ENCODE results near the gene HDDC2. TPM values are rescaled to one million over a fixed set of nuclear protein-coding genes. Genes with fewer than 3 reads are reported as not detected.

Gene HDDC2
- total and polyA plus RNA-seq, 5 donors, result 83.0 to 157 (median 102) TPM

- no peak for DNase-seq
- Histone ChIP-seq H3K9me3 (ENCODE audit: control insufficient read depth, low read length) (no peaks in the 10 kb centered on the region), H3K27ac (ENCODE audit: low read length) (no peak overlapping the region), H3K4me1 (ENCODE audit: control insufficient read depth, insufficient read depth, low read length) (no peaks in the 10 kb centered on the region), H3K4me3 (ENCODE audit: low read length) (no peak overlapping the region), H3K27me3 (ENCODE audit: control insufficient read depth, insufficient read depth) (no peaks in the 10 kb centered on the region)
- no peak for ATAC-seq
- intact Hi-C loops (cut with DNase I), result no loop called here
- 95% methylated on average over 1 of the region's 1 CpG for WGBS
Measured at GRCh38 chr6:125332664-125333063, 30.9 kb upstream of the HDDC2 start.

- DNase-seq, result no peak
- 36% methylated on average over 2 of the region's 2 CpGs for WGBS
- Histone ChIP-seq H3K9me3 (ENCODE audit: control insufficient read depth, low read length) (no peaks in the 10 kb centered on the region), H3K27me3 (ENCODE audit: control insufficient read depth, insufficient read depth) (no peaks in the 10 kb centered on the region), H3K4me3 (ENCODE audit: low read length) (no peak overlapping the region), H3K27ac (ENCODE audit: low read length) (no peak overlapping the region), H3K4me1 (ENCODE audit: control insufficient read depth, insufficient read depth, low read length) (no peaks in the 10 kb centered on the region)
- no peak for ATAC-seq
- intact Hi-C loops (cut with DNase I), result no loop called here
Measured at GRCh38 chr6:125325586-125325985, 23.8 kb upstream of the HDDC2 start.

- H3K27me3 ChIP-seq (ENCODE audit: control insufficient read depth, insufficient read depth), result no peaks in the 10 kb centered on the region
- no peaks in the 10 kb centered on the region for H3K9me3 ChIP-seq (ENCODE audit: control insufficient read depth, low read length)
- intact Hi-C loops (cut with DNase I), result no loop called here
- H3K4me3 ChIP-seq (ENCODE audit: low read length), result no peak overlapping the region
- no peaks in the 10 kb centered on the region for H3K4me1 ChIP-seq (ENCODE audit: control insufficient read depth, insufficient read depth, low read length)
- DNase-seq (no peak), ATAC-seq (no peak)
- no peak overlapping the region for H3K27ac ChIP-seq (ENCODE audit: low read length)
- 90% methylated on average over 2 of the region's 2 CpGs for WGBS
Measured at GRCh38 chr6:125323376-125323775, 21.6 kb upstream of the HDDC2 start.

- ATAC-seq, result no peak
- no peak overlapping the region for H3K4me3 ChIP-seq (ENCODE audit: low read length)
- no peaks in the 10 kb centered on the region for H3K27me3 ChIP-seq (ENCODE audit: control insufficient read depth, insufficient read depth)
- intact Hi-C loops (cut with DNase I), result no loop called here
- 81% methylated on average over 9 of the region's 9 CpGs for WGBS
- DNase-seq, result peak in 1 of 3 donors; percentile 27
- H3K27ac ChIP-seq (ENCODE audit: low read length), result no peak overlapping the region
- no peaks in the 10 kb centered on the region for H3K4me1 ChIP-seq (ENCODE audit: control insufficient read depth, insufficient read depth, low read length)
- no peaks in the 10 kb centered on the region for H3K9me3 ChIP-seq (ENCODE audit: control insufficient read depth, low read length)
Measured at GRCh38 chr6:125316621-125317020, 14.9 kb upstream of the HDDC2 start.

- DNase-seq (no peak), ATAC-seq (no peak)
- WGBS, result 95% methylated on average over 5 of the region's 5 CpGs
- no peaks in the 10 kb centered on the region for H3K9me3 ChIP-seq (ENCODE audit: control insufficient read depth, low read length)
- H3K27me3 ChIP-seq (ENCODE audit: control insufficient read depth, insufficient read depth), result no peaks in the 10 kb centered on the region
- intact Hi-C loops (cut with DNase I), result no loop called here
- H3K27ac ChIP-seq (ENCODE audit: low read length), result no peak overlapping the region
- no peaks in the 10 kb centered on the region for H3K4me1 ChIP-seq (ENCODE audit: control insufficient read depth, insufficient read depth, low read length)
- H3K4me3 ChIP-seq (ENCODE audit: low read length), result no peak overlapping the region
Measured at GRCh38 chr6:125315548-125315947, 13.8 kb upstream of the HDDC2 start.

GRCh38 chr6:125314009-125314581 is 12.3 kb upstream of the HDDC2 start:
- intact Hi-C loops (cut with DNase I), result loop anchor here (5.0 kb wide), 4 partner anchors 433 to 658 kb away; partner anchors contain the start of gene HEY2 (in 1 of the 4)
- no peak overlapping the region for H3K27ac ChIP-seq (ENCODE audit: low read length)
- ATAC-seq (peak; percentile 91 to 92), DNase-seq (peak; percentile 51 to 80 (median 77))
- no peaks in the 10 kb centered on the region for H3K27me3 ChIP-seq (ENCODE audit: control insufficient read depth, insufficient read depth)
- H3K4me1 ChIP-seq (ENCODE audit: control insufficient read depth, insufficient read depth, low read length), result no peaks in the 10 kb centered on the region
- H3K9me3 ChIP-seq (ENCODE audit: control insufficient read depth, low read length), result no peaks in the 10 kb centered on the region
- 21% methylated on average over 10 of the region's 10 CpGs for WGBS
- H3K4me3 ChIP-seq (ENCODE audit: low read length), result no peak overlapping the region

GRCh38 chr6:125312950-125313349 is 11.2 kb upstream of the HDDC2 start:
- Histone ChIP-seq H3K4me1 (ENCODE audit: control insufficient read depth, insufficient read depth, low read length) (no peaks in the 10 kb centered on the region), H3K9me3 (ENCODE audit: control insufficient read depth, low read length) (no peaks in the 10 kb centered on the region), H3K27ac (ENCODE audit: low read length) (no peak overlapping the region), H3K27me3 (ENCODE audit: control insufficient read depth, insufficient read depth) (no peaks in the 10 kb centered on the region), H3K4me3 (ENCODE audit: low read length) (no peak overlapping the region)
- intact Hi-C loops (cut with DNase I), result loop anchor here (5.0 kb wide), 4 partner anchors 434 to 659 kb away; partner anchors contain the start of gene HEY2 (in 1 of the 4)
- 87% methylated on average over 4 of the region's 4 CpGs for WGBS
- ATAC-seq, result no peak
- no peak for DNase-seq

GRCh38 chr6:125312478-125312877 is 10.7 kb upstream of the HDDC2 start:
- 75% methylated on average over 2 of the region's 2 CpGs for WGBS
- intact Hi-C loops (cut with DNase I), result loop anchor here (5.0 kb wide), 4 partner anchors 435 to 660 kb away; partner anchors contain the start of gene HEY2 (in 1 of the 4)
- Histone ChIP-seq H3K4me1 (ENCODE audit: control insufficient read depth, insufficient read depth, low read length) (no peaks in the 10 kb centered on the region), H3K9me3 (ENCODE audit: control insufficient read depth, low read length) (no peaks in the 10 kb centered on the region), H3K27me3 (ENCODE audit: control insufficient read depth, insufficient read depth) (no peaks in the 10 kb centered on the region), H3K27ac (ENCODE audit: low read length) (no peak overlapping the region), H3K4me3 (ENCODE audit: low read length) (no peak overlapping the region)
- ATAC-seq, result no peak
- no peak for DNase-seq

- intact Hi-C loops (cut with DNase I), result loop anchor here (2.0 to 5.0 kb wide), 5 partner anchors 436 to 661 kb away; partner anchors contain the start of gene HEY2 (in 1 of the 4)
- no peak overlapping the region for H3K4me3 ChIP-seq (ENCODE audit: low read length)
Measured at GRCh38 chr6:125310994-125311649, 9.4 kb upstream of the HDDC2 start.

GRCh38 chr6:125307964-125308615 is 6.3 kb upstream of the HDDC2 start:
- intact Hi-C loops (cut with DNase I), result loop anchor here in 2 of 4 donors (10.0 kb wide), 3 partner anchors 153 to 667 kb away; partner anchors contain the start of gene TPD52L1 (in 1 of the 2)
- Histone ChIP-seq H3K27me3 (ENCODE audit: control insufficient read depth, insufficient read depth) (no peaks in the 10 kb centered on the region), H3K4me1 (ENCODE audit: control insufficient read depth, insufficient read depth, low read length) (no peaks in the 10 kb centered on the region), H3K4me3 (ENCODE audit: low read length) (no peak overlapping the region), H3K27ac (ENCODE audit: low read length) (no peak overlapping the region), H3K9me3 (ENCODE audit: control insufficient read depth, low read length) (no peaks in the 10 kb centered on the region)
- 52% methylated on average over 6 of the region's 6 CpGs for WGBS
- DNase-seq, result no peak
- ATAC-seq, result no peak

More at GRCh38 chr6:125310994-125311649, 9.4 kb upstream of the HDDC2 start:
- DNase-seq (no peak), ATAC-seq (peak; percentile 86 to 88)
- Histone ChIP-seq H3K4me1 (ENCODE audit: control insufficient read depth, insufficient read depth, low read length) (no peaks in the 10 kb centered on the region), H3K9me3 (ENCODE audit: control insufficient read depth, low read length) (no peaks in the 10 kb centered on the region), H3K27ac (ENCODE audit: low read length) (no peak overlapping the region), H3K27me3 (ENCODE audit: control insufficient read depth, insufficient read depth) (no peaks in the 10 kb centered on the region)
- 45% methylated on average over 7 of the region's 7 CpGs for WGBS
